Measurements from ENCODE around the gene PTPRQ.

- TF ChIP-seq MXI1 (IDR thresholded peaks at IDR 0.05; ENCODE audit: low read depth, low read length) = no peak
- TF ChIP-seq PBX3 (IDR thresholded peaks at IDR 0.05) = no peak
- no peak for TF ChIP-seq REST (IDR thresholded peaks at IDR 0.05; ENCODE audit: low read depth, low read length)
- TF ChIP-seq CTCF (IDR thresholded peaks at IDR 0.05) = no peak
- no peak for TF ChIP-seq SIN3A (IDR thresholded peaks at IDR 0.05; ENCODE audit: borderline replicate concordance, low read depth, low read length)
- no peak for TF ChIP-seq ZBTB33 (IDR thresholded peaks at IDR 0.05; ENCODE audit: borderline replicate concordance, low read depth)
- TF ChIP-seq GATA2 (CRISPR knock-in tag; IDR thresholded peaks at IDR 0.05) = no peak
- no peak for TF ChIP-seq POLR2AphosphoS5 (IDR thresholded peaks at IDR 0.05; ENCODE audit: low read depth, low read length)
- no peak for TF ChIP-seq RAD21 (IDR thresholded peaks at IDR 0.05; ENCODE audit: low read length)
- no peak for TF ChIP-seq TCF12 (IDR thresholded peaks at IDR 0.05)
Observed at GRCh38 chr12:80504389-80505163, 60.5 kb downstream of the PTPRQ start.

Measured in SK-N-SH (cell line).